WTC11 (cell line): ENCODE measurements around the gene BDH2.

Experiments used
- TP53 ChIP-seq: sonication (generic); formaldehyde crosslinking; IDR thresholded peaks from 2 replicates; pipeline ENCODE4 v1.8.1; 2023; ENCODE audit warnings: mild to moderate bottlenecking, missing genetic modification reagents
- ZNF263 ChIP-seq: sonication (generic); formaldehyde crosslinking; IDR thresholded peaks from 2 replicates; pipeline ENCODE4 v1.8.1; 2022; ENCODE audit warnings: low read depth, mild to moderate bottlenecking, moderate library complexity, missing genetic modification reagents

DNA sequence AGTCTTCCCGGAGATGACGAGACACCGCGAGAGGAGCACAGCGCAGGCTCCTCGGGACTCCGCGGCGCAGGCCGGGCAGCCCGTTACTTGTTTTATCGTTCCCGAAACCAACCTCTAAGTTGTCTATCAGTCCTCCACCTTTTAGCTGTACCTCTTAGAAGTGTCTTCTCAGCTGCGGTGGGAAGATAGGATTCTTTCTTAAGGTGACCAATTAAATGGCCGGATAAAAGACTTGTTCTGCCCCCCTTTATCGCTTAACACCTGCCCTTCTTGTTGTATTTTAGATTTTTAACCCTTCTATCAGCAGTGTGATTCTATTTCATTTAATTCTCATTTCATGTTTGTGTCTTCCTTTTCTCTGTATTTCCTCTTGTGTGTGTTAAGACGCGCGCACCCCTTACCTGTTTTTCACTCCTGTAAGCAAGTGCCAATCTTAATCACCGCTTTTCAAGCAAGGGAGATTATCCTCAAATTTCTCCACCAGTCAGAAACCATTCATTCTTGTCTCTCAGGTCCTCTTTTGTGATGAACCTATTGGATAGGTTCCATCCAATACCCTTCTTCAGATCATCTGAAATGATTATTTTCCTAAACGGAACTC is 22.8 kb downstream of the BDH2 start, which contains the start of gene SLC9B2:
- TF ChIP-seq TP53 (CRISPR knock-in tag) (no peak), ZNF263 (no peak)
